Fibroblast of the aortic adventitia (primary cell): ENCODE results near the gene DST. TPM values are rescaled to one million over a fixed set of nuclear protein-coding genes. Genes with fewer than 3 reads are reported as not detected.

Experiments used
- DNase-seq: peaks from one replicate; pipeline ENCODE4 v3.0.0-alpha.2; 2010; ENCODE audit warnings: low read depth
- H3K4me3 ChIP-seq: 2 replicates; pipeline ENCODE4 v1.5.1; 2011; ENCODE audit warnings: low read depth, mild to moderate bottlenecking, control low read depth, low read length, moderate library complexity
- total RNA-seq: library from RNA; depleted of rRNA; stranded (reverse); fragments of >200 nt; gene quantifications from 2 replicates; pipeline ENCODE4 v1.2.3, GENCODE V29; 2012; ENCODE audit warnings: low replicate concordance
- TF ChIP-seq, protein P1 (sequence below): IDR thresholded peaks from 2 replicates; pipeline ENCODE4 v1.5.1; 2011; ENCODE audit warnings: mild to moderate bottlenecking, low read length, control low read depth, inconsistent platforms; ENCODE audit not compliant: insufficient read depth

DST gene
- total RNA-seq, 1 donor = 505 TPM

DNA sequence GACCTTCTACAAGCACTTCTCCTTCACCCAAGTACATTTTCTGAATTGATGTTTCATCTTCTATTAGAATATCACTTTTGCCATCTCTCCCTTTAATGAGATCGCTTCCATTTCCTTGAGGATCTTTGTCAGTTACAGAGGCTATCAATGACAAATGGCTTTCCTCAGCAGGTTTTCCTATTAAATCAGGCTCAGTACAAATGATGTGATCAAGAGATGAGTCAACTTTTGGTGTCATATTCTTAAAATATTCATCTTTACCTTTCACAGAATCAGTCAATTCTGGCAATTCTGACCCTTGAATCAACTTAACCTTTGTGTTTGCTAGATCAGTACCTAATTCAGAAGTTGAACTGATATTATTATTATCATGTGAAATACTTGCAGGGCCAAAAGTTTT lies 37.3 kb downstream of the DST start:
- no peak overlapping the region for H3K4me3 ChIP-seq
- no peak for DNase-seq
- TF ChIP-seq, protein P1, sequence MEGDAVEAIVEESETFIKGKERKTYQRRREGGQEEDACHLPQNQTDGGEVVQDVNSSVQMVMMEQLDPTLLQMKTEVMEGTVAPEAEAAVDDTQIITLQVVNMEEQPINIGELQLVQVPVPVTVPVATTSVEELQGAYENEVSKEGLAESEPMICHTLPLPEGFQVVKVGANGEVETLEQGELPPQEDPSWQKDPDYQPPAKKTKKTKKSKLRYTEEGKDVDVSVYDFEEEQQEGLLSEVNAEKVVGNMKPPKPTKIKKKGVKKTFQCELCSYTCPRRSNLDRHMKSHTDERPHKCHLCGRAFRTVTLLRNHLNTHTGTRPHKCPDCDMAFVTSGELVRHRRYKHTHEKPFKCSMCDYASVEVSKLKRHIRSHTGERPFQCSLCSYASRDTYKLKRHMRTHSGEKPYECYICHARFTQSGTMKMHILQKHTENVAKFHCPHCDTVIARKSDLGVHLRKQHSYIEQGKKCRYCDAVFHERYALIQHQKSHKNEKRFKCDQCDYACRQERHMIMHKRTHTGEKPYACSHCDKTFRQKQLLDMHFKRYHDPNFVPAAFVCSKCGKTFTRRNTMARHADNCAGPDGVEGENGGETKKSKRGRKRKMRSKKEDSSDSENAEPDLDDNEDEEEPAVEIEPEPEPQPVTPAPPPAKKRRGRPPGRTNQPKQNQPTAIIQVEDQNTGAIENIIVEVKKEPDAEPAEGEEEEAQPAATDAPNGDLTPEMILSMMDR = no peak

DNA sequence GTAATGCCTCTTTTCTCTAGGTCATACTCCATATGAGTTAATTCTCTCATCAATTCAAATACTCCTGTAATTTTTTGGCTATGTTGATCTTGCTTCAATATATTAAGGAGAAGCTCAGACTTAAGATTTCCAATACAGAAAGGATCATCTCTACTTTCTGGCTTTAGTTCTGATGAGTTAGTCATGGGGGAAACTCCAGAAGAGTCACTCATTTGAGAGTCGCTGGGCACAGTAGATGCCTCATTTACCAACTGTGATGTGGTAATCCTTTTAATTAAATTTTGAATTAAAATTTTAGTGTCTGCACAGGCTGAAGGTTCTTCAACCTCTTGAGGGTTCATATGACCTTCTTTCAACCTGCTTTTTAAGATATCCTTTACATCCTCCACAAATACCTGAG lies 38.5 kb downstream of the DST start:
- DNase-seq = peak; percentile 7
- no peak overlapping the region for H3K4me3 ChIP-seq
- TF ChIP-seq, protein P1 = no peak

DNA sequence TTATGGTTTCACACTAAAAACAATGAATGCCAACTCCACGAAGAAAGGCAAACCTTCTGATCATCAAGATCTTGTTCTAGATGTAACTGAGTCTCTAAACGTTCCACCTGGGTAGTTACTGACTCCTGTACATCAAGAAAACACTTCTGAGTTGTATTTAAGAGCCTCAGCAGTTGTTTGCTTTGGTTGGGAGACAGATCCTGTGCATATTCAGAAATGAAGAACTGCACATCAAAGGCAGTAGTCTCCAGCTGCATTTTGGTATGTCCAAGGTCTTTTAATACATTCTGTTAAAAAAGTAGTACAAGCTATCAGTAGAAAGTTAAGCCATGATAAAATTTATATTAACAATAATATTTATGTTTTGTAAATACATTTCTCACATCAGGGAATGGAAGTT lies 41.3 kb downstream of the DST start:
- TF ChIP-seq, protein P1 = no peak
- no peak overlapping the region for H3K4me3 ChIP-seq
- no peak for DNase-seq

DNA sequence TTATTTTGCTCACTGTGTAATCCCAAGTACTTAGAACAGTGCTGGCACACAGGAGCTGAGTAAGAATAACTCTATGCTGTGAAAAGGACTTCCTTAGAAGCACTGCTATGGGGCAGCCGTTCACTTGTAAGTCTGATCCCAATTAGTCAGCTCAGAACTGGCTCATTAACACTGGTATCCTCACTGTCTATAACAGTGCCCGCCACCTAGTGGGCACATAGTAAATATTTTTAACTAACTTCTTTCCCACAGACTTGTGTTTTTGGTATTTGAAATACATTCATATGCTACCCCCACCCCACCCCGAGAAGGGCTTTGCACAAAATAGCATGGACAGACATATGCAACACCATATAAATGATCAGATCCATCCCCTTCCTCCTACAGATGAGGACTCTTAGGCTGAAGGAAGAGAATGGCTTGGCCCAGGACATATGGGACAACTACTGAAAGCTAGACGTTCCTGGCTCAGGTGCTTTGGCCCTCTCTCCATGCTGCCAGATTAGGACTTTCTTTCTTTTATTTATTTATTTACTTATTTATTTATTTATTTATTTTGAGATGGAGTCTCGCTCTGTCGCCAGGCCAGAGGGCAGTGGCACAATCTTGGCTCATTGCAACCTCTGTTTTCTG lies 47.1 kb downstream of the DST start:
- peak; percentile 56 for DNase-seq
- TF ChIP-seq, protein P1 = peak; percentile 58
- H3K4me3 ChIP-seq = no peak overlapping the region

DNA sequence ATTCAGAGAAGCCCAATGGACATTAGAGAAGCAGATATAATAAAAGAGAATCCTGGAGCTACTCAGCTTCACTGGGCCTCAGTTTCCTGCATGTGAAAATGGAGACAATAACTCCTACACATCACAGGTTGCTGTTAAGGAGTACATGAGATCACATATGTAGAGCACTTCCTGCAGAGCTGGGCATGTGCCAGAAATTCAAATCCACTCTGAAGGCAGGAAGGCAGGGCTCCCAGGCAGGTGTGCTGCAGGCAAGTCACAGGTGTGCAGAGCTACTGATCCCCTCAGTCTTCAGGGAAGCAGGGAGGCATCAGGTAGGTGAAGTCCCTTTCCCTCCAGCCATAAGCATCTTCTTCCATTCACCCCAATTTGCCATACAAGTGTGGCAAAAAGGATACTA lies 48.0 kb downstream of the DST start:
- no peak for DNase-seq
- no peak overlapping the region for H3K4me3 ChIP-seq
- TF ChIP-seq, protein P1 = no peak

DNA sequence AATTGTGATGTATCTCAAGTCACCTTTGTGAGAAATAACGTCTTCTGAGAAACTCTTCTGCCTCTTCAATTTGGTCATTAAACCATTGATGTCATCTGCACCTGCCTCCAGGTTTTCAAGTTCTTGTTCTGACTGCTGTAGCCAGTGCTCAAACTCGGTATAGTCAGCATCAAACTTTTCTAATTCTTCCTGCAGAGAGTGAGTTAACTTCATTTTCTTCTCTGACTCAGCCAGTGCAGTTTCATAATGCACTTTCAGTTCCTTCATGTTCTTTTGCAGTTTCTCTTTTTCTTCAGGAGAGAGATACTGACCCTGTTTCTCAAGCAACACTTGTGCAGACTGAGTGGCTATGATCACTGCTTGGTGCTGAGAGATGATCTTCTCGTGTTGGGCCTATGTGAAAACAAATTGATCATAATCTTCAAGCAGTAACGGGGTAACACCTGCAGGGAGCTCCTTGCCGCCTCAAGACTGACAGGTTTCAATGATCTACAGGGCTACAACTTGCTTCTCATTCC lies 48.8 kb downstream of the DST start:
- peak; percentile 37 for DNase-seq
- TF ChIP-seq, protein P1 = no peak
- no peak overlapping the region for H3K4me3 ChIP-seq

DNA sequence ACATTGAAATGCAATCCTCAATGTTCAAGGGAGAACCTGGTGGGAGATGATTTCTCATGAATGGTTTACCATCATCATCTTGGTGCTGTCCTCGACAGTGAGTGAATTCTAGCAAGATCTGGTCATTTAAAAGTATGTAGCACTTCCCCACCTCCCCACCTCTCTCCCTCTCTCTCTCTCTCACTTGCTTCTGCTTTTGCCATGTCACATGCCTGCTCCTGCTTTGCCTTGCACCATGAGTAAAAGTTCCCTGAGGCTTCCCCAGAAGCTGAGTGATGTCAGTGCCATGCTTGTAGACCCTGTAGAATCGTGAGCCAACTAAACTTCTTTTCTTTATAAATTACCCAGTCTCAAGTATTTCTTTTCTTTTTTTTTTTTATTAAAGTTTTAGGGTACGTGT lies 60.5 kb downstream of the DST start:
- TF ChIP-seq, protein P1 = no peak
- no peak overlapping the region for H3K4me3 ChIP-seq
- DNase-seq = no peak
